ENCODE measurements around the gene NKD2.
"Not testable (repeated sequence)": the region's sequence is repeated elsewhere in the genome, so short reads cannot be mapped to it uniquely, and the experiment has no call there.

NKD2 gene

DNA sequence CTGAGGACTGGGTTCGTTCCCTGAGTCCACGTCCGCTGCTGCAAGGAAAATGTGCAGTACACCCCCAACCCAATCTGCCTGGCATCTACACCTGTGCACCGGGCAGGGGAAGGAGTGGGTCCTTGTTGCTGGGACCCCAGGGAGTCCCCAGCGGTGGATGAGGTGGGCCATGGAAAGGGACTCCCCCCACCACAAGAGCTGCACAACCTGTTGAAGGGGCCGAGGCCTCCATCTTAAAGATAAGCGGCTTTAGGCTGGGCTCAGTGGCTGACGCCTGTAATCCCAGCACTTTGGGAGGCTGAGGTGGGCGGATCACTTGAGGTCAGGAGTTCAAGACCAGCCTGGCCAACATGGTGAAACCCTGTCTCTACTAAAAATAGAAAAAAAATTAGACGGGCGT, 7.8 kb upstream of the NKD2 start:
- not testable (repeated sequence) for DNase-seq (ENCODE audit: low spot score)

DNA sequence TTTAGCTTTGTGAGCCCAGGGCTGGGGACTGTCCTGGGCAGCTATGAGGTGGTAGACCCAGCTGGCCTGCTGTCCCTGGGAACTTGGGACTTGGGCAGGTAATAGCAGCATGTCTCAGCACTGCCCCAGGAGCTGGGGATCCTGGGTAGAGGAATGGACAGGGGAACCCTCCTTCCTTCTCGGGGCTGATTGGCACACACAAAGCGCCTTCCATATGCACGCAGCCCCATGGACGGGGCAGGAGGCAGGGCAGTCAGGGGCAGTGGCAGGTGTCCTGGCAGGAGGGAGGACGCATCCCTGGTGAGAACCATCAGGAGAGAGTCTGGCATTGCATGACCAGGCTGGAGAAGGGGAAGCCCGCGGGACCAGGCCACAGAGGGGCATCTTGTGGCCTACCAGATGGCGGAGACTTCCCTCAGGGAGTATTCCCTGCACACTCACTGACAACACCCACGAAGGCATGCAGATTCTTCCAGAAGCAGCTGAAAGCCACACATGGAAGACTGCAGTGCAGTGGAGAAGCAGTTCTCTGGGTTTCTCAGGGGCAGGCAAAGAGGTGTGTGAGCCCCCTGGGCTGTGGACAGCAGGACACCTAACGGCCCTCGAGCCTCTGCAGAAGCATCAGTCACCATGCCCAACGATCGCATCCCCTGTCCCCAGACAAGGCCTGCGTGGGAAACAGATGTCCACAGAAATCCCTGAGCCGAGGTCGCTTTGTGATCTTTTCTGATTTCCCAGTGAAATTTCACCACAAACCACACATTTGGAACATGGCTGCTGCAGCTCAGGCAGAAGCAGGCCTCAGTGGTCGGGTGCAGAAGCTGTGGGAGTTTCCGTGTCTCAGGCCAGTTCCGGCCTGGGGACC, 7.0 kb upstream of the NKD2 start:
- no peak for DNase-seq (ENCODE audit: low spot score)

DNA sequence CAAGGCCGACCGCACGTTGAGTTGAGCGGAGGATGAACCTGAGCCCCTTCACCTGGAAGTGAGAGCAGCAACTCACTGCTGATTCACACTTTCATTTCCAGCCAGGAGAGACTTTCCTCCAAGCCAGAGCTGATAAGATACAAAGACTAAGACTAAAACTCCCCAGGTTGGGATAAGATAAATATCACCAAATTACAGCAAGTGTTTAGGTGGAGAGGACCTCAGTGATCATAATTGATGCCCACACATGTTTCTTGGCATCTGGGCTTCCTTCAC, 6.4 kb upstream of the NKD2 start:
- no peak for DNase-seq (ENCODE audit: low spot score)

DNA sequence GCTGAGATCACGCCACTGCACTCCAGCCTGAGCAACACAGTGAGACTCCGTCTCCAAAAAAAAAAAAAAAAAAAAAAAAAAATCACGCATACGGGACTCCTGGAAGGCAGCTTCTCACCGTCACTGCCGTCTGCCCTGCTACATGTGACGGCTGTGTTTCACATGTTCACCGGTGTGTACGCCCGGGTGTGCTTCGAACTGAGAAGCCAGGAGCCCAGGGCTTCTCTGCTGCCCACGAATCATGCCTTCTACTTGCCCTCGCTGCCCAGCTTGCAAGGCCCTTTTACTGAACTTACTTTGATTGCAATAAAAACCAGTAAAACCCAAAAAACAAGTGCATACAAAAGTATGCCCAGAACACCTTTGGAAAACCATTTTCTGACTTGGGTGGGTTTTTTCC, 5.8 kb upstream of the NKD2 start:
- DNase-seq (ENCODE audit: low spot score), result no peak

DNA sequence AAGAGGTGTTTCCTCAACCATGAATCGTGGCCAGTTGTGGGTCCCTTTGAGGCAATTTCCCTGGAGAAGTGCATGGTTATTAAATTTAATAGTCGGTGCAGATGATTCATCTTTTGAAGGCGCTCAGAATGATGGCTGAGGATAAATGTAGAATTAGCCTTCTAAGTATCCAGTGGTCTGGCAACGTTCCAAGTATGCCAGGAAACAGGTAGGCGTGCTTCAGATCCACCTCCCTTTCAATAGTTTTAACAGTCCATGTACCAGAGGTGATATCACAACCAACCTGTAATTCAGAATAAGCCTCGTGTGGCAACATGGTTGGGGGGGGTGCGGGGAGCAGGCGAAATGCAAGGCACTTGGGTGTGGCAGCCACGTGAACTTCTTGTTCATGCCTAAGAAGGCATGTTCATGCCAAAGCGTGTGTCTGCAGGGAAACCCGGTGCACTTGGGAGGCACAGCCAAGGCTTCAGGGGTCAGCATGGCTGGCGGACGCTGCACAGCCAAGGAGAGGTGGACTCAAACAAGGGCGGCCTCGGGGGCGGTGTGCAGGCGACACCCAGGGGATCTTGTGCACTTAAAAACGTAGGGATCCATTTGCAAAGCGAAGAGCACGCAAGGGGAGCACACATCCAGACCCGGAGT, 5.2 kb upstream of the NKD2 start:
- no peak for DNase-seq (ENCODE audit: low spot score)

DNA sequence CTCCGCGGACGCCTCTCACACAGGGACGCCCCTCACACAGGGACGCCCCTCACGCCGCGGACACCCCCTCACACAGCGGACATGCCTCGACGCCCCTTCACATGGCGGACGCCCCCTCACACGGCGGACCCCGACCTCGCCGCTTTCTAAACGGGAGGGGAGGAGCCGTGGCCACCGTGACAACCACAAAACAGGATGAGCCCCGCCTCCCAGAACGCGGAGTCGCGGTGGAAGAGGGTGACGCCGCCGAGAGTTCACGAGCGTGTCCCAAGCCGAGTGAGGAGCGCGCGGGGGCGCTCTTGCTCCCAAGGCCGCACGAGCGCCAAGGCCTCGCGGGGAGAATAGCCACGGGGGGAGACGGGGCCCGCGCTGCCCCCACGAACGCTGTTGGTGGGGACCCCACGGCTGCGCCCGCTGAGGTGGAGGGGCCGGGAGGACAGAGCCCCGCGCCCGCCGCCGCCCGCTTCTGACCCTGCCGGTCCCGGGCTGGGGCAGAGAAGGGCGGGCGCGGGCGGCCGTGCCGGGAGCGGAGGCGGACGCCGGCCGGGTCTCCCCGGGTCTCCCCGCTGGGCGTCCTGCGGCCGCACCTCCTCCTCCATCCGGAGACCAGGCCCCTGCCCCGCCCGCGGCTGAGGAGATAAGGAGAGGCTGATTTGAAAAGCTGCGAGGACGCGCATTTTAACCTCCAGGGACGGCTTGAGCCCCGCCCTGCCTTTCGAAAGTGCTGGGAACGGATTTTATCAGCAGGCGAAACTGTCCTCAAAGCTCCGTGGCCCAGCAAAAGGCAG, 3.9 kb upstream of the NKD2 start:
- peak; percentile 57 for DNase-seq (ENCODE audit: low spot score)

DNA sequence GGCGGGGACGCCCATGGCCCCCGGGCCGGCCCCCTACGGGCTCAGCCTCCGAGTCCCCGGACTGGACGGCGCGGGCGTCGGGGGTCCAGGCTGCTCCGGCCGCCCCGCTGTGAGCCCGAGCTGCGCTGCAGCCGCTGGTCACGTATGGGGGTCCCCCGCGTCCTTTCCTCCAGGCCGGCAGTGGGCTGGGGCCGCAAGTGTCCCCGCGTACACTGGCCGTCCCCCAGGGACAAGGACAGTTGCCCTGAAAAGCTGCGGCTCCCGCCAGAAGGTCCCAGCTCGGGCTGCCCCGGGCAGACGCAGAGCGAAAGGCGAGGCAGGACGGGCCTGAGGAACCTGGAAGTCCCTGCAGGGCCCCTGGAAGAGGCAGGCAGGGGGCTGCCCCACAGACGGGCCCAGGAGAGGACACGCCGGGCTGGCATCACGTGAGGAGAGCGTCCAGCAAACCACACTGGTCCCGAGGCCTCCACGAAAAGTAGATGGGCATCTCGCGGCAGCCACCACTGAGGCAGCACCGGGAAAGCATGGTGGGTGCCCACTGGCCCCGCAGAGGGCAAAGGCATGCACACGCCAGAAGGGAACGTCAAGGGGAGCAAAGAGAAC, 3.3 kb upstream of the NKD2 start:
- no peak for DNase-seq (ENCODE audit: low spot score)

DNA sequence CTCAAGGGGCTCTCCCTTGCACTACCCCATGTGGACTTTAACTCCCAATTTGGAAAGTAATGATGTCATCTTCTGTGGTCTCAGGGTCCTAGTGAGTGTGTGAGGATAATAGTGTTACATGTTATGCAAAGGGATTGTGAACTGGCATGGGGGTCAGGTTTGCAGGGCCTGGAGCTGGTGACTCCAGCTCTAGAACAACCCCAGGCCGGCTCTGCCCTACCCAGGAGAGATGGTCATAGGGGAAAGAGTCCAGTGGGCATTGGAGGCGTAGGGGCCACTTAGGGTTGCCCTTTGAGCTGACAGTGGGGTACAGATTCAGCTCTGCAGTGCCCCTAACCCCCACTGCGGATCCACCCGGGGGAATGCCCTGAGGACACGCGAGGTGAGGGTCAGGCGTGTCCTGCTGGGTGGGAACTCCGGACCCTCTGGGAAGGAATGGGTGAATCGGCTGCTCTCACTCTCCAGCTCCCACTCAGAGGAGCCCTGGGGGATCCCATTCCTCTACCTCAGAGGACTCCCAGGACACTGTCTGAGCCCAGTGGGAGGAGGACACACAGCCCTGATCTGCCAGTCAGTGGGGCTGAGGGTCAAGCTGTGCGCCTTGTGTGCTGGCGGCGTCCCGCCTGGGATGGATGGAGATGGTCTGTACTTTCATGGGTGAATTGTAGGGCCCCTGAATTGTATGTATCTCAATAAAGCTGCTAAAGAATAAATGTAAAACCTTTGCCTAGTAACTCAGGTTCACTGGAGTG, 2.5 kb upstream of the NKD2 start:
- no peak for DNase-seq (ENCODE audit: low spot score)

DNA sequence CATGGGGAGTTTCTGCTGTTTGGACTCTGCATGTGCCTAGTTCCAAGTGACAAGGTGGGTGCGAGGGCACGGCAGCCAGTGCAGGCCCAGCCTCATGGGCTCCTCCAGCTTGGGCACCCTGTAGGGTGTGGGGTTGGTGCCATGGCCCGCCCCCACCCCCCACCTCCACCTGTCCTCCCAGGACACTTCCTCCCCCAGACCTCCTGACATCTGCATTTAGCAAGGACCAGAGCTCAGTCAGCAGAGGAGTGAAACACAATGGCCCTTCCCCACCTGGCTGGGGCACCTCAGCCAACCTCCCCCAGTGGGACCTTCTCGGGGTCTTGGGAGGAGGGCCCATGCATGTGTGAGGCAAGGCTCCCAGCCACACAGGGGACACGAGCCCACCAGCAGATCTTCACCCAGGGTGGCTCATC, 1.9 kb upstream of the NKD2 start:
- DNase-seq (ENCODE audit: low spot score), result no peak

DNA sequence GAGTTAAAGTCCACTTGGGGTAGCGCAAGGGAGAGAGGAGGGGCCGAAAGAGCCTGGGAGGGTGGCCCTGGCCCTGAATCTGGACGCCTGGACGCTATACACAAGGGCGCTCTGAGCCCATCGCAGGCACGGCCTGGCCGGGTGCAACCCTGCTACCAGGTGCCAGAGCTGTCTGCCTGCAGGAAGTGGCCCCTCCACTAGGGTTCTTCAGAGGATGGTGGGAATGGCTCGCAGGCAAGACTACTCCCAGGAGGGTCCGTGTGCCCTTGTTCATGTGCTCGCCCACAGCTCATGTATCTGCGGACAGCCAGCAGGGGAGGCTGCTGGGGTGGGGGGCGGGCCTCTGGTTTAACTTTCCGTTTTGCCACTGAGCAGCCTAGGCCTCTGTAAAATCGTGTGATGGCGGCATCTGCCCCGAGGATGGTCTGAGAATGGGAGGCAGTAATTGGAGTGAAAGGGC, 1.4 kb upstream of the NKD2 start:
- no peak for DNase-seq (ENCODE audit: low spot score)

DNA sequence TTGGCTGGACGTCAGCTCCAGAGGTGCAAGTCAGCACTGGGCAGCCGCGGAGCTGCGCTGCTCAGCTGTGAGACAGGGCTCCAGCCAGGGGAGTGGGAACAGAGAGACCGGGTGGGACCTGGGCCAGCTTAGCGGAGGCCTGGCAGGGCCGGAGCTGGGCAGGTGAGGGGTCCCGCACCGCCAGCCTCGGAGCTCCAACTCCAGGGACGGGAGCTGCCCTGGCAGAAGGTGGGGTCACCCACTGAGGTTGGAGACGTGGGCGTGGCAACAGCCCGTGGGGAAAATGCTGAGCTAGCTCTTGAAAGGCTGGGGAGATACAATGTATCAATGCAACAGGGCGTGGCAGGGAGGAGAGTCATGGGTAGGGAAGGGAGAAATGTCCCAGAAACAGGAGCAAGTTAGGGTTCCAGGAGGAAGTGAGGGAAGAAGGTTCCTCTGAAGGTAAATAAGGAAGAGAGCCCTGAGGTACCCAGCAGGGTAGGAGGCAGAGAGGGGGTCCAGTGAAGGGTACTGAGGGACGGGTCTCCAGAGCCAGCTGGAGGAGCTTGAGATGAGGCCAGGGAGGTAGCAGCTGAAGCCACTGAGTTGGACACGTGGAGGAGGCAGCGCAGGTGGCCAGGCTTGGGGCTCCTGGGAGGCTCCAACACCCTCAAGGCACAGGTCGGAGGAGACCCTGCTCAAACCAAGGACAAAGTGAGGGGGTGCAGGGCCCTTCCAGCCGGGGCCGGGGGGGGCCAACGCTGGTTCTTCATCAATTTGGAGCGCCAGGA, 736 bp upstream of the NKD2 start:
- no peak for DNase-seq (ENCODE audit: low spot score)

DNA sequence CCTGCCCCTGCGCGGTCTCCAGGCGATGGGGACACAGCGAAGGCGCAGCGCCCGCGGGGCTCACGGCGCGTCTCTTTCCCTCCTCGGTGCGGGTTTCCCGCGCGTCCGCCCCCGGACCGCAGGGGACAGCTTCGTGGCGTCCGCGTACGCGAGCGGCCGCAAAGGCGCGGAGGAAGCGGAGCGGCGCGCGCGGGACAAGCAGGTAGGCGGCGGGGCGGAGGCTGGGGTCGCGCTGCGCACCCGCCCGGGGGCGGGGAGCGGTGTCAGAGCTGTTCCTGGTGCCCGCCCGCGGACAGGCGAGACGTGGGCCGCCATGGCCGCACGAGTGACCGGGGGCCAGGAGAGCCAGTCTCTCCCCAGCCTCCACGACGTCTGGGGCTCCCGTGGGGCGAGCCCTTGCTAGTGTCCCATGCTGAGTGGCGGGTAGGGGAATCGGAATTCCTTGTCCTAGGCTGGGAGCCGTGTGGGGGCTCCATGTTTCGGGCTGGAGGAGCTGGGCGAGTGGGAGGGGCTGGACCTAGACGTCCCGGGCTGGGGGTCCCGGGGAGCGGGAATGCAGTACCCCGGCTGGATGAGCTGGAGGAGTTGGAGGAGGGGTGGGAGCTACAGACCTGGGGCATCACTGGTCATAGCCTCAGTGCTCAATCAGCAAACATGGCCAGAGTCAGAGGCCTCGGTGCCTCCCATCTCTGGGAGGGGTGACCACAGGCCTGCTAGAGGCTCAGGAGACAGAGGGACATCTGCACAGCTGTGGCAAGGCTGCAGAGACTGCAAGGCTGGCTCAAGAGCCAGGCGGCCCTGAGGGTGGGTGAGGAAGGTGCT, 968 bp downstream of the NKD2 start:
- DNase-seq (ENCODE audit: low spot score), result no peak

DNA sequence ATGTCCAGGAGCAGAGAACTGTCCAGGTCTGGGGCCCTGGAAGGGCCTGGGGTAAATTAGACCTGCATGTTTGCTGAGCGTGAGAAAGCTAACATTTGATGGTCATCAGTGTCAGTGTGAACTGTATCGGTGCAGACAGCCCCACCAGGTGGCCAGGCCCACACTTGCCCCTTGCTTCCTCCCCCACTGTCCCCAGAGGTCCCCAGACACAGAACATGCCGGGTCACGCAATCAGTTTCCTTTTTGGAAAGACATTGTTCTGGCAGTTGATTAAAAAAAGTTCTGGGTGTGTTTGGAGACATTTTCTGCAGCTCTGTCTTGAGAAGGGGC, 1.5 kb downstream of the NKD2 start:
- no peak for DNase-seq (ENCODE audit: low spot score)

DNA sequence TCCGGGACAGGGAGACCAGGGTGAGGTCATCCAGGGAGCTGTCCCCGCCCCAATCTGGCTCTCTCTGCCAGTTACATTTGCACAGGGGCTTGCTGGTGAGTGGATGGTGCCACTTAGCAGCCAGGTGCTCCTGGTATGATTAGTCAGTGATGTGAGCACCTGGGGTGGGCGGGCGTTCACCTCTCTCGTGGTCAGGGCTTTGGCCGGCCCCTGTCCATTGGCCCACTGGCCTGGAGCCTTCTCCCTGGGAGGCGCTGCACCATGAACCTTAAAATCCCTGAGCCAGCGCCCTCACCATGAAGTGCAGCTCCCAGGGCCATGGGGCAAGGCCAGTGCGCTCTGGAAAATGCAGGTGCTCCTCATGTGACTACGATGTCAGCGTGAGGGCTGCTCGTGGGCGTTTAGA, 2.0 kb downstream of the NKD2 start:
- no peak for DNase-seq (ENCODE audit: low spot score)

DNA sequence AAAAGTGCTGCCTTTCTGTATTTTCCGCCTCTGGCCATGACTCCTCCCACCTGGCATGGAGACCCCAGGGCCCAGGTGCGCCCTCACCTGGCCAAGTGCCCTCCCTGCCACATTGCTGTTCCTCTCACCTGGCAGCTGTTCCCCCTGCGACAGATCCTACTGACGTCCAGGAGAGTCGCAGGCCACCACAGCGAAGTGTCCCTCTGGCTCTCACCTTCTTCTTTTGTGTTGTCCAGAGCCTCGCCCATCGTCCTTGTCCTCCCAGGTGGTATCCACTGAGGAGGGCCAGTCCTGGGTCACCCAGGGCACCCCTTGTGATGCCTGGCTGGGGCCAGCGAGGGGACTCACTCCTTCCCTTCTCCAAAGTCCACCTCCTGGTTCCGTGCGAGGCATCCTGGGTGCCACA, 2.6 kb downstream of the NKD2 start:
- DNase-seq (ENCODE audit: low spot score), result no peak

DNA sequence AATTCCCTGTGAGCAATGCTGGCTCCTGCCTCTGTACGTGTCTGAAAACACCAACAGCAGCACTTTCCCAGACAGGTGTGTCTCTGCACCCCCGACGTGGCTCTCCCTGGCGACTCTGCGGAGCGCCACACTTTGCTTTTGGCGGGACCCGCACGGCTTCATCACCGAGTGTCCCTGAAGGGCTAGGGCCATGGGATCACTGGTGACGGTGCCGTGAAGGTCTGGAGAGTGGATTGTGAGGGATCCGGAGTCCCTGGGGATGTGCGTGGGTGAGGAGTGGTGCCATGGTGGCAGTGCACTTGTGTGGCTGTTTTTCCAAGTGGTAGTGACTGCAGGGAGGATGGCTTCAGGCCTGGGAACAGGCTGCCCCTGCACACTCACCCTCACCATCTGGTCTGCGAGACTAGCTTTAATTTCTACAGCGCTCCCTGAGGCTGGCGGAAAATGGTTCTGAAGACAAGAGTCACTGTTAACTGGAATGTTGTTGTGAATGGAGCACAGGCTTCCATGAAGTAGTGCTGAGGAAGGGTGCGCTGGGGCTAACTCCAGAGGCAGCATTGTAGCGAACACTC, 3.2 kb downstream of the NKD2 start:
- DNase-seq (ENCODE audit: low spot score), result no peak

DNA sequence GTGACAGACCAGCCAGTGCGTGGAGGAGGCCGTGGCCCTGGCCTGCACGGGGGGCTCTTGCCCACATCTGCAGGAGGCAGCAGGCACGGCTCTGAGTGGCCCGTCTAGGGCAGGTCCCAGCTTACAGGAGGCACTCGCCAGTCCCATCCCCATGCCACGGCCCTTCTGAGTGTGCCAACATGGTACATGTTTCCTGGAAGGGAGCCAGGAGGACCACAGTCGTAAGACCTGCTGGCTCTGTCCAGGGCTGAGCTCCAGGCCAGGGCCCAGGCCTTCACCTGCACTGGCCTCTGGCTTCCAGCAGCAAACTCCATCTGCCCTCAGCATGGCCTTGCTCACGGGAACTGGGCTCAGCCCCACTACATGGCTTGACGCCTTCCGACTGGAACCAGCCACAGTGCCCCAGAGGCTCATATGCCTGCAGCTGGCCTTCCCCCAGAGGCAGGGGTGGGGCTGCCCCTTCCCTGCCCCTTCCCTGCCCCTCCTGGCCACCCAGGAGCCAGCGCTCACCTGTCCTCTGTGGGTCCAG, 3.8 kb downstream of the NKD2 start:
- DNase-seq (ENCODE audit: low spot score), result no peak

DNA sequence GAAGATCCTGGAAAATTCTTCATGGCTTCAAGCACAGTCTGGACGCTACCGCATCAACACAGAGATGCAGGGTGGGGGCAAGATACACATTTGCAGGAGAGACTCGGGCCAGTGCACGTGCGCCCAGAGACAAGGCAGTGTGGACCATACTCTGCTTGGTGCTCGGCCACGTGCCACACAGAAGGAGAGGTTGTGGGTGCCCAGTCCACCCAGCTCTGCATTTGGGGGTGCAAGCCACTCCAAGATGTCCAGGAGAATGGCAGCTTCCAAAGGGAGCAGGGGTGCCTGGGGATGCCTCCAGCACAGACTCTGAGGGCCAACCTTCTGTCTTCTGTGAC, 4.3 kb downstream of the NKD2 start:
- DNase-seq (ENCODE audit: low spot score), result no peak

DNA sequence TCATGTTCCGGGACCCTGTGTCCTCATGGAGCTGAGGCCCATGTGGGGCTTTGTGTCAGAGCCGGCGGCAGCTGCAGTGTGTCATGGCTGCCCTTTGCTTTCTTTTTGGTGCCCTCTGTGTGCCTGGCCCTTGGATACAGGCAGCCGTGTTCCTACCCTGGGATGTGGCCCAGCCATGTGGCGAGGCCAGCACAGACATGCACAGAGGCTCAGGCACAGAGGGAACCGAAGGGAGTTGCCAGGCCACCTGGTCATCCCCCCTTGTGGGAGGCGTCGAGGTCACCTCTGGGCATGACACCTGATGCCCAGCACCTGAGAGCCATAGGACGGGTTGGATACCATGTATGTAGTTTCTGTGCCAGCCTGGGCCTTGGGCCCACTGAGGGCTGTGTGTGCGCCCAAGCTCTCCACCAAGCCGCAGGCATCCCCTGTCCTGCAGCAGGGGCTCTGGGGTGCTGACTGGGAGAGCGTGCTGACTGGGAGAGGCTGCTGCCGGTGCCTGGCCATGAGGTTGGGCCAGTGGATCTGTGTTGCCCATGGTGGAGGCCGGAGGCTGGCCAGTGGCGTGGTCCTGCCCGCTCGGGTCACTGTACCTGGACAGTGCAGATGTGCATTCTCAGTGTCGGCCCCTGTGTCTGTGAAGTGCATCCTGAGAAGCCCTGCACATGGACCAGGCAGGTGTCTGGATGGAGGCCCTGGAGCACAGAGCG, 4.8 kb downstream of the NKD2 start:
- DNase-seq (ENCODE audit: low spot score), result no peak

All from hepatic stellate cell (primary cell).